ENCODE results near the gene CFL1. TPM values are rescaled to one million over a fixed set of nuclear protein-coding genes. Genes with fewer than 3 reads are reported as not detected.

CFL1 gene
- total RNA-seq, 1 experiment from 2014 or later: 1,911 TPM

GRCh38 chr11:65891219-65892136 lies 33.5 kb upstream of the CFL1 start:
- in situ Hi-C loops (cut with HindIII; ENCODE audit: low pct_unique_long_range_greater_than_20kb, low sequenced_read_pairs): no loop called here
- peak; percentile 20 for ATAC-seq
- TSS peak; percentile 95 for BruUV-seq (replicated peaks)

More at GRCh38 chr11:65891219-65892136, 33.5 kb upstream of the CFL1 start:
- Histone ChIP-seq H3K4me3 (ENCODE audit: low read depth in 2 of 2, low read length in 2 of 2) (peak overlapping the region; percentile 88 to 93), H3K27me3 (ENCODE audit: control insufficient read depth, insufficient read depth, low read length) (no peaks in the 10 kb centered on the region), H3K4me1 (ENCODE audit: control insufficient read depth, insufficient read depth, low read length) (peaks cover 71% of the 10 kb centered on the region), H3K36me3 (ENCODE audit: control insufficient read depth, insufficient read depth, low read length) (no peaks in the 10 kb centered on the region; the same call in 1 of the 2 replicates), H3K27ac (ENCODE audit: low read length) (peak overlapping the region; percentile 87), H3K9me3 (ENCODE audit: control insufficient read depth, insufficient read depth, low read depth, low read length) (no peaks in the 10 kb centered on the region)
- CTCF ChIA-PET: interaction anchor here (0.9 to 1.1 kb wide), 3 partner anchors 21 to 180 kb away, joined by 3 read pairs; no protein-coding TSS in a partner anchor
- POLR2A ChIA-PET: interaction anchor here (0.5 to 2.2 kb wide), 6 partner anchors 15 to 1490 kb away, joined by 3 to 8 read pairs (median 4); no protein-coding TSS in a partner anchor
- intact Hi-C loops (cut with micrococcal nuclease; ENCODE audit: unreplicated experiment): no loop called here
- no peak for DNase-seq (ENCODE audit: low read depth, low spot score)
- TF ChIP-seq REST (IDR thresholded peaks at IDR 0.05; ENCODE audit: insufficient read depth in 1 of 2, low read depth in 2 of 2, low read length in 1 of 2) (peak in 1 of 2 experiments; percentile 72; a peak in 1 of 4 replicates), CTCF (IDR thresholded peaks at IDR 0.05) (peak; percentile 84), POLR2AphosphoS5 (IDR thresholded peaks at IDR 0.05; ENCODE audit: low read depth, low read length) (peak; percentile 96), TCF7L2 (IDR thresholded peaks at IDR 0.05; ENCODE audit: low read depth, low read length) (no peak), SIN3A (IDR thresholded peaks at IDR 0.05; ENCODE audit: borderline replicate concordance, insufficient read depth, low read depth, low read length) (peak; percentile 95)

All from Panc1 (cell line).